Glomerular endothelial cell (primary cell): ENCODE measurements around the gene AGFG2. TPM values are rescaled to one million over a fixed set of nuclear protein-coding genes. Genes with fewer than 3 reads are reported as not detected.

ENCODE experiments used
- DNase-seq: peaks from one replicate; pipeline ENCODE4 v3.0.0-alpha.2; 2011; ENCODE audit warnings: low read depth, low spot score; ENCODE audit errors: extremely low read depth
- total RNA-seq: library from RNA; depleted of rRNA; stranded (reverse); fragments of >200 nt; gene quantifications from 2 replicates; pipeline ENCODE4 v1.2.3, GENCODE V29; 2015

Gene AGFG2
- total RNA-seq, 1 donor from 2014 or later = 37.3 TPM

- no peak for DNase-seq
Measured at GRCh38 chr7:100584054-100584682, 45.2 kb downstream of the AGFG2 start.

GRCh38 chr7:100584683-100585510 lies 45.9 kb downstream of the AGFG2 start:
- DNase-seq = no peak

GRCh38 chr7:100585511-100586265 lies 46.7 kb downstream of the AGFG2 start, which contains the start of gene LRCH4:
Gene LRCH4, minus strand, starts transcription at chr7:100586129. Its CDS starts 29 bp downstream, at chr7:100586100.
- no peak for DNase-seq

- peak; percentile 98 for DNase-seq
Measured at GRCh38 chr7:100586266-100587025, 47.4 kb downstream of the AGFG2 start, which contains the start of gene FBXO24. Gene FBXO24, plus strand, starts transcription at chr7:100586328. Its CDS starts 298 bp downstream, at chr7:100586626.

DNA sequence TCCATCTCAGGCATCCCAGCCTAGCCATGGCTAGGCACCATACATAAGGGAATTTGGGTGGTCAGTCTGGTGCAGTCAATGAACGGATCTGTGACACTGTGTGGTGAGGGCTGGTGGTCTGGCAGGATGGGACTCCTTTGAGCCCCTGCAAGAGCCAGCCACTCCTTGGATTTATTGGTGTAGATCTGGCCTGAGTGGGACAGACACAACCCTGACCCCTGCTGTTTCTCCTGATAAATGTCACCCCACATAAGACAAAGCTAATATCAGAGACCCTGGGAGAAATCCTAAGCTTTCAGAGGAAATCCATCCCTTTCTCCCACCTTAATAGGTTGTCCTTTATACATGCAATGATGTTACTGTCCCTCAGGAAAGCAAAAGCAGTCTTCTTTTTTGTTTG lies 49.4 kb downstream of the AGFG2 start:
- no peak for DNase-seq

GRCh38 chr7:100589341-100589947 lies 50.4 kb downstream of the AGFG2 start:
- DNase-seq = no peak

GRCh38 chr7:100590077-100590737 lies 51.2 kb downstream of the AGFG2 start:
- DNase-seq = no peak

GRCh38 chr7:100591596-100591995 lies 52.6 kb downstream of the AGFG2 start:
- no peak for DNase-seq

- no peak for DNase-seq
Measured at GRCh38 chr7:100595188-100595587, 56.2 kb downstream of the AGFG2 start.

DNA sequence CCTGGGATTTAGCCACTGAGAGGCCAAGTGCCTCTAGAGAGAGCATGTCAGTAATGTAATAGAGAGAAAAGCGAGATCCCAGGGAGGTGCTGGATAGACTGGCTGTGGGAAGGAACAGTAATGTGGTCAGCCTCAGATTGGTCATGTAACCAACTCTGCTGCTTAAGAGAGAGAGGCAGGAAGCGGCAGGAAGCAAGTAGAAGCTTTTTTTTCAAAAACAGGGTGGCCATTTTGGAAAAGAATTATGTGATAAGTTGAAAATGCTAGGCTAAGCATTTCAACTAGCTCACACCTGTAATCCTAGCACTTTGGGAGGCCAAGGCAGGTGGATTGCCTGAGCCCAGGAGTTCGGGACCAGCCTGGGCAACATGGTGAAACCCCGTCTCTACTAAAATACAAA lies 59.4 kb downstream of the AGFG2 start:
- no peak for DNase-seq

DNA sequence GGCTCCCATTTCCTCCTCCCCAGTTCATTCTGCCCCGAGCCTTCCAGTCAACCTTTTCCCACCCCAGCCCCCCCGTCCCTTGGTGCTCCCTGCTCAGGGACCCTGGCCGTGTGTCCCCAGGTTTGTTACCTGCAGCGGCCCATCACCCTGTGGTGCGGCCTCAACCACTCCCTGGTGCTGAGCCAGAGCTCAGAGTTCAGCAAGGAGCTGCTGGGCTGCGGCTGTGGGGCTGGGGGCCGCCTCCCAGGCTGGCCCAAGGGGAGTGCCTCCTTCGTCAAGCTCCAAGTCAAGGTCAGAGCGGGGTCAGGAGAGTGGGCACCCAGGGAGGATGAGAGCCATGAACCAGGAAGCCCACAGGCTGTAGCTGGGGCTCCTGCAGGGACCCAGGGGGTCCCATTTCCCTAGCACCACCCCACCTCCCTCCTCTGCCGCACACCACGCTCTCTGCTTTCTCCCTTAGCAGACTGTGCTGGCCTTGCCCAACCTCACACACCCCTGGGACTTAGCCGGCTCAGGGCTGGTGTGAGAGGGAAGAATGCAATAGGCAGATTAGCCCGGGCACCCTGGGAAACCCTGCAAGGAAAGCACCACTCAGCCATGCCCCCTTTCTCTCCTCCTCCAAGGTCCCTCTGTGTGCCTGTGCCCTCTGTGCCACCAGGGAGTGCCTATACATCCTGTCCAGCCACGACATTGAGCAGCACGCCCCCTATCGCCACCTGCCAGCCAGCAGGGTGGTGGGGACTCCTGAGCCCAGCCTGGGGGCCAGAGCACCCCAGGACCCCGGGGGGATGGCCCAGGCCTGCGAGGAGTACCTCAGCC lies 61.1 kb downstream of the AGFG2 start:
- DNase-seq = no peak

DNA sequence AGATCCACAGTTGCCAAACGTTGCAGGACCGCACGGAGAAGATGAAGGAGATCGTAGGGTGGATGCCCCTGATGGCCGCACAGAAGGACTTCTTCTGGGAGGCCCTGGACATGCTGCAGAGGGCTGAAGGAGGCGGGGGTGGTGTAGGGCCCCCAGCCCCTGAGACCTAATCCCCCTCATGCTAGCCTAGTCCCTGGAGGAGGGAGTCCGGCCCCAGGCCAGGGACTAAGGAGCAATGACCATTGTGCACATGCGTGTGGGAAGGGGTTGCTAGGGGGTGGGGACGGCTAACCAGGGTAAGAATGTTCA lies 61.7 kb downstream of the AGFG2 start:
- DNase-seq = no peak

DNA sequence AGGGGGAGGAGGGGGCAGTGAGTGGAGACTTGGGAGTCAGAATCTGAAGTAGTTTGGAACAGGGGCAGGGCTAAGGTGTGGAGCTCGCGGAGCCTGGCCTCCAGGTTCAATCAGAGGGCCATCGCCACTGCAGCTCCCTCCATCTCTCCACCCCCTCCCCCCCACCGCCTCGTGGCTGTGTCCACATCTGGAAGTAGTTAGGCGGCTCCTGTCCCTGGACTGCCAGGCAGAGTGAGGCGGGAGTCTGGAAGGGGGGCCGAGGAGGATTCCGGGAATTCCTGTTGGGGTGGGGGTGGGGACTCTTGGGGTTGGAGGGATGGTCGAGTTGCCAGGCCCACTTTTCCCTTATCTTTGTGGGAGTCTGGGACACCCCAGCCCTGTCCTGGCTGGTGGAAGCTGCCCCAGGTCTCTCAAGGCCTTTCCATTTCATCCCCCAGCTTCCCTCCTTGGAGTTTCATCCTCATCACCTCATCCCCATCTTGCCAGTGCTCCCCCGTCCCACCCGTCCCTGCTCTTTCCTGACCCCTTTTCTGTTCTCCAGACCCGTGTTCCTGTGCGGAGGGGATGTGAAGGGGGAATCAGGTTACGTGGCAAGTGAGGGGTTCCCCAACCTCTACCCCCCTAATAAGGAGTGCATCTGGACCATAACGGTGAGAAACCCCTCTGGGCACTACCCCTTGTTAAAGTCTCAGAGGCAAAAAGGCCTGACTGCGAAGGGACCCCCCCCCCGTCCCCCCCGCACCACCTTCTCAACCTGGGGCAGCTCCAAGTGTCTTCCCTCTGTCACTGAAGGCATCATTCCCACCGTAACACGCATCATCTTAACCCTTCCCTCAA lies 64.1 kb downstream of the AGFG2 start:
- no peak for DNase-seq

DNA sequence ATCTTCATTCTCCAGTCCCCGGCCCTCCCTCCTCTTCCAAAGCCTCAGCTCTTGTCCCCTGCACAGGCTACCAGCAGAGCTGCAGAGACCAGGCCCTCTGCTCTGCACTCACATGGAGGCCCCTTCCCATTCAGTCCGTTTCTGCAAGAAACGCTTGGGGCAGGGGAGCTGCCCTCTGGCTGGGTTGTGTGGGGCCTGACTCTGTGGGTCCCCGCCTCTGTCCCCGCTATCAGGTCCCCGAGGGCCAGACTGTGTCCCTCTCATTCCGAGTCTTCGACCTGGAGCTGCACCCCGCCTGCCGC lies 64.7 kb downstream of the AGFG2 start:
- DNase-seq = no peak

DNA sequence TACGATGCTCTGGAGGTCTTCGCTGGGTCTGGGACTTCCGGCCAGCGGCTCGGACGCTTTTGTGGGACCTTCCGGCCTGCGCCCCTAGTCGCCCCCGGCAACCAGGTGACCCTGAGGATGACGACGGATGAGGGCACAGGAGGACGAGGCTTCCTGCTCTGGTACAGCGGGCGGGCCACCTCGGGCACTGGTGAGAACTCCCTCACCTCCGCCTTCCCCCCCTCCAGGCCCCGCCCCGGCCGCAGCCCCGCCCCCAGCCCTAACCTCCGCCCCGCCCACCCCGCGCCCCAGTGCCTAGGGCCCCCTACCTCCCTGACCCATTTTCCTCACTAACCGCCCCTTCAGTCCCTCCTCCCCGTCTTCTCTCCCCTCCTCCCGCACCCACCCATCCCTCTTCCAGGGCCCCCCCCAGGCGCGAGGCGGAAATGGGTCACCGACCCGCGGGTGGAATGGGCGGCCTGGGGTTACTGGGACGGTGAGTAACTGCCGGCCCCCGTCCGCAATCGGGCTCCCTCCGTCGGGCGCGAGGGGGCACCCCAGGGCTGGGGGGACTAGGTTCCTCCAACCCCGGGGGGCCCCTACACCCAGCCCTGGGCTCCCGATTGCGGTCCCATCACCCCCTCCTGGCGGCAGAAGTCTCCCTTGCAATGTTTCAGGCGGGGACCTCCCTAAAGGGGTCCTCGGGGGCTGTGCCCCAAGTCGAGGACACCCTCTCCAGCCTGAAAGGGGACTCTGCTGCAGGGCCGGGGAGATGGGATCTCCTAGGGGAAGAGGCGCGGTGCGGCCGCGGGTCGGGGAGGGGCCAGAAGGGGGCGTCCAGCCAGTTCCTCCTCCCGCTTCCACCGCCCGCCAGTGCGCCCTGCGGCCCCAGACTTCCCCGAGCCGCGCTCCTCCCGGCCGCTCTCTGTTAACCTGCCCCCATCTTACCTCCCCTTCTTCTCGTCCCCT lies 65.3 kb downstream of the AGFG2 start:
- no peak for DNase-seq

- no peak for DNase-seq
Measured at GRCh38 chr7:100604976-100605911, 66.2 kb downstream of the AGFG2 start.
